Left lung (tissue), 10 donors: Measurements from ENCODE around the gene ELOVL2. TPM values are rescaled to one million over a fixed set of nuclear protein-coding genes. Genes with fewer than 3 reads are reported as not detected.

Experiments used
- ATAC-seq: fragments of 200-7000 bp; cut with Tn5 transposase; one replicate; pipeline ENCODE4 v1.9.1; 2020; ENCODE audit warnings: moderate library complexity
- DNase-seq, 4 donors: peaks; one replicate each; pipeline ENCODE4 v3.0.0-alpha.2; 2013 to 2020
- H3K27ac ChIP-seq, 2 donors: fragments of 200-600 bp; sonication (generic) in 1 of 2; one replicate each; pipeline versions ENCODE4 v1.5.0 to v1.8.0; 2020 to 2021
- H3K27me3 ChIP-seq, 2 donors: fragments of 200-600 bp; sonication (generic) in 1 of 2; one replicate each; pipeline versions ENCODE4 v1.5.0 to v1.8.0; 2020 to 2021
- H3K36me3 ChIP-seq, 2 donors: fragments of 200-600 bp; sonication (generic) in 1 of 2; one replicate each; pipeline versions ENCODE4 v1.5.0 to v1.8.0; 2020 to 2021
- H3K4me1 ChIP-seq, 2 donors: fragments of 200-600 bp; one replicate each; pipeline ENCODE4 v1.8.0; 2021
- H3K4me3 ChIP-seq, 2 donors: fragments of 200-600 bp; sonication (generic) in 1 of 2; one replicate each; pipeline versions ENCODE4 v1.5.0 to v1.8.0; 2020 to 2021; ENCODE audit warnings: mild to moderate bottlenecking in 1 of 2
- H3K9me3 ChIP-seq, 2 donors: fragments of 200-600 bp; sonication (generic) in 1 of 2; one replicate each; pipeline versions ENCODE4 v1.5.0 to v1.8.0; 2020 to 2021
- CTCF ChIP-seq, 2 donors: fragments of 200-600 bp; sonication (generic) in 1 of 2; IDR thresholded peaks; one replicate each; pipeline versions ENCODE4 v1.5.0 to v1.8.0; 2021; ENCODE audit warnings: antibody characterized with exemption in 2 of 2
- intact Hi-C, 2 donors: fragments of 100-400 bp; cut with DNase I; formaldehyde crosslinking; loops; one replicate each; pipeline versions ENCODE4 v1.11.2 to v1.14.2; 2022
- polyA plus RNA-seq, 6 donors: library from polyadenylated mRNA; unstranded; fragments of 120-200 nt; gene quantifications; one replicate each; pipeline ENCODE4 v1.2.1, GENCODE V29; 2013; ENCODE audit not compliant: insufficient read length in 6 of 6
- total RNA-seq, 2 donors: library from RNA; stranded (reverse); fragmentation: NEBNext Ultra II Directional; extraction: Animal tissue kit (Norgen Biotek cat#: 25700); gene quantifications; one replicate each; pipeline ENCODE4 v1.2.1, GENCODE V29; 2021
- donor health status: DM: no; HTN: yes; CAD: no.
- donor health status: DM: no; HTN: no; CAD: no.

The ELOVL2 gene
- total and polyA plus RNA-seq, 8 donors = 0.09 to 6.5 (median 4.2) TPM

GRCh38 chr6:10947966-10948365 is 96.1 kb downstream of the ELOVL2 start:
- Histone ChIP-seq H3K4me3 (no peak overlapping the region), H3K9me3 (no peaks in the 10 kb centered on the region), H3K4me1 (no peaks in the 10 kb centered on the region), H3K27ac (no peak overlapping the region), H3K36me3 (no peaks in the 10 kb centered on the region), H3K27me3 (no peaks in the 10 kb centered on the region)
- DNase-seq (no peak), ATAC-seq (no peak)
- TF ChIP-seq CTCF (IDR thresholded peaks at IDR 0.05) = no peak
- intact Hi-C loops = no loop called here

GRCh38 chr6:10945845-10946244 is 98.3 kb downstream of the ELOVL2 start:
- Histone ChIP-seq H3K4me3 (no peak overlapping the region), H3K36me3 (no peaks in the 10 kb centered on the region), H3K27me3 (no peaks in the 10 kb centered on the region), H3K27ac (no peak overlapping the region), H3K4me1 (no peaks in the 10 kb centered on the region), H3K9me3 (no peaks in the 10 kb centered on the region)
- no peak for ATAC-seq
- no peak for DNase-seq
- intact Hi-C loops = no loop called here
- no peak for TF ChIP-seq CTCF (IDR thresholded peaks at IDR 0.05)

- no peak overlapping the region for H3K27ac ChIP-seq
- ATAC-seq (no peak), DNase-seq (no peak)
- peaks cover 0 to 4% of the 10 kb centered on the region in 2 donors for H3K9me3 ChIP-seq
- H3K27me3 ChIP-seq = no peaks in the 10 kb centered on the region
- intact Hi-C loops = no loop called here
- H3K36me3 ChIP-seq = no peaks in the 10 kb centered on the region
- H3K4me3 ChIP-seq = no peak overlapping the region
- H3K4me1 ChIP-seq = no peaks in the 10 kb centered on the region
- TF ChIP-seq CTCF (IDR thresholded peaks at IDR 0.05) = no peak
Observed at GRCh38 chr6:10939840-10940239, 104.3 kb downstream of the ELOVL2 start.

GRCh38 chr6:10933126-10933525 is 111.0 kb downstream of the ELOVL2 start:
- ATAC-seq = no peak
- Histone ChIP-seq H3K36me3 (no peaks in the 10 kb centered on the region), H3K4me1 (no peaks in the 10 kb centered on the region), H3K4me3 (no peak overlapping the region), H3K9me3 (peaks cover 0 to 2% of the 10 kb centered on the region in 2 donors), H3K27me3 (no peaks in the 10 kb centered on the region), H3K27ac (no peak overlapping the region)
- no peak for TF ChIP-seq CTCF (IDR thresholded peaks at IDR 0.05)
- intact Hi-C loops = no loop called here
- DNase-seq = no peak

Other genes starting within 250 kb of the ELOVL2 start
- gene MAK, start 205.8 kb downstream of the ELOVL2 start, total RNA-seq = under 1 TPM; 0.26 to 0.97 TPM
- 1 to 10 TPM; 2.1 to 3.8 (median 3.4) TPM for gene MAK, start 205.8 kb downstream of the ELOVL2 start, polyA plus RNA-seq
- gene GCM2, start 162.3 kb downstream of the ELOVL2 start, total RNA-seq = not detected
- gene GCM2, start 162.3 kb downstream of the ELOVL2 start, polyA plus RNA-seq = under 1 TPM in 5 of 6 donors, not detected in 1; 0.11 to 0.21 (median 0.15) TPM
- under 1 TPM; 0.41 to 0.45 TPM for gene SYCP2L, start 157.3 kb downstream of the ELOVL2 start, total RNA-seq
- gene SYCP2L, start 157.3 kb downstream of the ELOVL2 start, polyA plus RNA-seq = 1 to 10 TPM; 3.7 to 5.8 (median 4.8) TPM
- 10 to 100 TPM in 1 of 2 donors, 1 to 10 TPM in 1; 9.6 to 12.9 TPM for gene SMIM13, start 49.5 kb upstream of the ELOVL2 start, total RNA-seq
- 10 to 100 TPM; 15.6 to 18.1 (median 16.0) TPM for gene SMIM13, start 49.5 kb upstream of the ELOVL2 start, polyA plus RNA-seq
- gene ERVFRD-1, start 67.4 kb upstream of the ELOVL2 start, total RNA-seq = under 1 TPM in 1 of 2 donors, not detected in 1; 0.09 TPM
- gene ERVFRD-1, start 67.4 kb upstream of the ELOVL2 start, polyA plus RNA-seq = under 1 TPM; 0.09 to 0.18 (median 0.13) TPM
- 100 to 1,000 TPM; 101 to 193 TPM for gene NEDD9, start 188.4 kb upstream of the ELOVL2 start, total RNA-seq
- gene NEDD9, start 188.4 kb upstream of the ELOVL2 start, polyA plus RNA-seq = 10 to 100 TPM; 54.3 to 62.3 (median 57.3) TPM